ENCODE data around the gene ACAN.

ACAN gene

DNA sequence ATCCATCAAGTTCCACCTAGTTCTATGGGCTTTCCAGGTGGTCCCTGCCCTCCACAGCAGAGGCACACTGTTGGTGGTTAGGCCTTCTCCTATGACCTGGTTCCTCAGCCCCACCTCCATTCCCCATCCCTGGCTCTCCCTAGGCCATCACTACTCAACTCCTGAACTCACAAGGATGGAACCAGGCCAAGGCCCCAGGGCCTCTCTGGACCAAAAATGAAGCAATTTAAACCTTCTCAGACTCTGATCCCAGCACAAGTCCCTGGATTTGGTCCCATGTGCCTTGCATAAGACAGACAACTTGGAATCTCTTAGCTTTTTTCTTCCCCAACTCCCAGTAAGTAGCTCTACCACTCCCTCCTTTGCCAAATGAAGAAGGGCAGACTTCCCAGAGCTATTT is 14.4 kb upstream of the ACAN start:
- TF ChIP-seq, protein P1, sequence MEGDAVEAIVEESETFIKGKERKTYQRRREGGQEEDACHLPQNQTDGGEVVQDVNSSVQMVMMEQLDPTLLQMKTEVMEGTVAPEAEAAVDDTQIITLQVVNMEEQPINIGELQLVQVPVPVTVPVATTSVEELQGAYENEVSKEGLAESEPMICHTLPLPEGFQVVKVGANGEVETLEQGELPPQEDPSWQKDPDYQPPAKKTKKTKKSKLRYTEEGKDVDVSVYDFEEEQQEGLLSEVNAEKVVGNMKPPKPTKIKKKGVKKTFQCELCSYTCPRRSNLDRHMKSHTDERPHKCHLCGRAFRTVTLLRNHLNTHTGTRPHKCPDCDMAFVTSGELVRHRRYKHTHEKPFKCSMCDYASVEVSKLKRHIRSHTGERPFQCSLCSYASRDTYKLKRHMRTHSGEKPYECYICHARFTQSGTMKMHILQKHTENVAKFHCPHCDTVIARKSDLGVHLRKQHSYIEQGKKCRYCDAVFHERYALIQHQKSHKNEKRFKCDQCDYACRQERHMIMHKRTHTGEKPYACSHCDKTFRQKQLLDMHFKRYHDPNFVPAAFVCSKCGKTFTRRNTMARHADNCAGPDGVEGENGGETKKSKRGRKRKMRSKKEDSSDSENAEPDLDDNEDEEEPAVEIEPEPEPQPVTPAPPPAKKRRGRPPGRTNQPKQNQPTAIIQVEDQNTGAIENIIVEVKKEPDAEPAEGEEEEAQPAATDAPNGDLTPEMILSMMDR (IDR thresholded peaks at IDR 0.05; ENCODE audit: borderline replicate concordance, insufficient read depth, low read depth, low read length), result no peak
- H3K4me3 ChIP-seq (ENCODE audit: low read depth, low read length), result no peak overlapping the region

DNA sequence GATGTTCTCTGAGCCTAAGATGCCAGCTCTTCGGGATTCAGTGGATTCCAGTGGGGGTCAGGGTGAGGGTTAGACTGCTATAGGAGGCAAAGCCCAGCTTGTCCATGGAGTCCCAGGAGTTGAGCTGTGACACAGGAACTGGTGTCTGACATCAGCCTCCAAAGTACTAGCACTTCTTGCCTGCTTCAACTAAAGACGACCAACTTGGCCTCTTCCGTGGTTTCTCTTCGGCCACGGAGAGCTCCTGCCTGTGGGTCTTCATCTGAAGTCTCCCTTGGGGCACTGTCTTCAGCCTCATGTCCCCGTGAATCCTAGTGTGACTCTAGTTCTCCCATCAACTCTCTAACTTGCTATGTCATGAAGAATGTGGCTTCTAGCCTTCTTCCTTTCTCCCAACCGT is 12.8 kb upstream of the ACAN start:
- TF ChIP-seq, protein P1 (IDR thresholded peaks at IDR 0.05; ENCODE audit: borderline replicate concordance, insufficient read depth, low read depth, low read length), result no peak
- H3K4me3 ChIP-seq (ENCODE audit: low read depth, low read length), result no peak overlapping the region

DNA sequence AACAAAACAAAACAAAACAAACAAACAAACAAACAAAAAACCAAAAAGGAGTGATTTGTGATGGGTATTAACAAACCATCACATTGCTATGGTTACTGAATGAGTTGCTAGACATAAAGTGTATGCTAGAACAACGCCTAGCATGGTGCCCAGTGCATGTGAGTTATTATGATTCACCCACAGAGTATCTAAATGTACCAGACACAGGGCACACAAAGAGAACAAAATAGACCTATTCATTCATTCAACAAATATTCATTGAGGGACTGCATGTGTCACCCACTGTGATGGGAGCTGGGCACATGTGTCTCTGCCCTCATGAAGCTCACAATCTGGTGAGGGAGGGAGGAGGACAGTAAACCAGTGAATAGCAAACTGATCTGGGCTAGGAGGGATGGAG is 11.6 kb upstream of the ACAN start:
- H3K4me3 ChIP-seq (ENCODE audit: low read depth, low read length), result no peak overlapping the region
- TF ChIP-seq, protein P1 (IDR thresholded peaks at IDR 0.05; ENCODE audit: borderline replicate concordance, insufficient read depth, low read depth, low read length), result no peak

DNA sequence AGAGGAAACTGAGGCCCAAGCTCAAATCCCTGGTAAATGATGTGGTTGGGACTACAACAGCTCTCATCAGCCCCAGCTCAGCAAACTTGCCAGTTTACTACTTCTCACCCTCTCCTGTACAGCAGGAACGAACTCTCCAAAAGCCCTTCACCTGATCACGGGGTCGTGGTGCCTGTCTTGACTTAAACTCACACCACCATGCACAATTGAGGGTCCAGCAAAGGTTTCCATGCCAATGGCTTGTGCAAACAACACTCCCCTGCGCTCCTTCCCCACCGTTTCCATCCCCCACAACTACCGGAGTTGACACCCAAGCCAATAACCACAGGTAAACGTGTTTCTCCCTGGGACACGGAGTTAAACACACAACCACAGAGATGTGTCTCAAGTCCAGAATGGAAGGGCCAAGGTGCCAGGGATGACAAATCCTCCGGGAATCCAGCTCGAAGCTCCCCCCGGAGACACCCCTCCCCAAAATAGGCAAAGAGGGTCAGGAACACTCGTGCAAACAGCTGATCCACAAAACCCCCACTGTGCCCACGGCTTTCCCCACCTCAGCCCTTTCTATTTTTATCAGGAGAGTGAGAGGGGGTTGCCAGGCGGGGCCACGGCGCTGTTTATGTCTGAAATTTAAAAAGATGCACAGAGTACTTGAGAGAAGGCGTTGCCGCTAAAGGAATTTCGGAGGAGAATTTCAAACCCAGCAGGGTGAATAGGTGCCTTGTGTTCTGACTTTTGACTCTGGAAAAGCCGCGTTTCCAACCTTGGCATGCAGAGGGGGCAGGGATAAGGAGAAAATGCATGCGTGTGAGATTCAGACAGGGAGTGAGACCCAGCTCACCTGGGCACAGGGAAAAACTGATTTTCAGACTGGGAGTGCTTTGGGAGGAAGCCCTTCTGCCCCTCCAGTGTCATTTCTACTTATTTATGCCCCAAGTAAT is 10.6 kb upstream of the ACAN start:
- TF ChIP-seq, protein P1 (IDR thresholded peaks at IDR 0.05; ENCODE audit: borderline replicate concordance, insufficient read depth, low read depth, low read length), result no peak
- no peak overlapping the region for H3K4me3 ChIP-seq (ENCODE audit: low read depth, low read length)

DNA sequence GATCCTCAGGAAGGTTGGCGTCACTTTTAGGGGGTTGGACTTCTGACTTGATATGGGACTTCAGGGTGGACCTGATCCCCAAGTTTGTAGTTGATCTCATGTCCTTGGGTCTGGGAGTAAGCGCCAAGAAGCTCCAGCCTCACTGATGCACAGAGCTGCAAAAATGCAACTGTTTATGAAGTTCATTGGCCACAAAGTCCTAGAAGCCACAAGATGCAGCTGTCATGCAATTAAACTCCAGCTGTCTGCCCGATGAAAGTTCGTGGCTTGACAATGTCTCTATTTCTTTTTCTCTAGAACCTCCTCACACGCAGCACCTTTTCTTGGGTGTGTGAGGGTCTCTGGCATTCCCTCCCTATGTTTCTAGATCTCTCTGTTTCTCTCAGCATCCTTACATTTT is 9.2 kb upstream of the ACAN start:
- no peak overlapping the region for H3K4me3 ChIP-seq (ENCODE audit: low read depth, low read length)
- TF ChIP-seq, protein P1 (IDR thresholded peaks at IDR 0.05; ENCODE audit: borderline replicate concordance, insufficient read depth, low read depth, low read length), result no peak

DNA sequence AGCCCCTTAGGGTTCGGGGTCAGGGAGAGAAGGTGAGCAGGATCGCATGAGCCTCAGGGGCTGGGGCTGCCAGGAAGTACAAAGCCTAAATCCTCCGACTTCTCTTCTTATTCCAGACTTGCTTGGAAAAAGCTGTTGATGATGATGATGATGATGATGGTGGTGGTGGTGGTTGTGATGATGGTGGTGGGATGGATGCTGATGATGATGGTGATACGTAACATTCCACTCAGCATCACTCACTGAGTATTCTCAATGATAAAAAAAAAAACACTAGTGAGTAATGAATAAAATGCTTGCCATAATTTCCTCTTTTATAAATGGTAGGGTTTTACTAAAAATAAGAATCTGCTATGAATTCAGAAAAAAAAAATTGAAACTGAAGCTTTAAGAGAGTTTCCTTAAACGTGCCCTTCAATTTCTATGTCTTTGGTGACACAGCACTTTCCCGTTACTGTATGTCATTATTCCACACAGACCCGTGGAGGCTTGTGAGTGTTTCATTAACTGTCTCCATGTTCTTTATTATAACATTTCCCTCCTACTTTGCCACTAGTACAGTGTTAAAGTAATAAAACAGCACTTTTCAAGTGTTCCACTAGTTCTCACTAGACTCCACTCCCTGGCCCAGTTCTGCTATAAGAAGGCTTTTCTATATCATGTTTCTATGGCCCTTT is 5.4 kb upstream of the ACAN start:
- no peak overlapping the region for H3K4me3 ChIP-seq (ENCODE audit: low read depth, low read length)
- TF ChIP-seq, protein P1 (IDR thresholded peaks at IDR 0.05; ENCODE audit: borderline replicate concordance, insufficient read depth, low read depth, low read length), result no peak
